Right lobe of liver (tissue), 6 donors: ENCODE measurements around the gene NPSR1. TPM values are rescaled to one million over a fixed set of nuclear protein-coding genes. Genes with fewer than 3 reads are reported as not detected.
"Not testable (repeated sequence)": the region's sequence is repeated elsewhere in the genome, so short reads cannot be mapped to it uniquely, and the experiment has no call there.

Experiments
- ATAC-seq, 4 donors: fragments of 200-7000 bp; cut with Tn5 transposase; one replicate each; pipeline ENCODE4 v1.9.1; 2020; ENCODE audit warnings: mild to moderate bottlenecking in 4 of 4, moderate library complexity in 4 of 4
- DNase-seq, 3 donors: peaks; one replicate each; pipeline ENCODE4 v3.0.0-alpha.2; 2020
- H3K27ac ChIP-seq, 3 donors: fragments of 200-600 bp; one replicate each; pipeline ENCODE4 v1.8.0; 2022
- H3K27me3 ChIP-seq, 2 donors: fragments of 200-600 bp; one replicate each; pipeline ENCODE4 v1.8.0; 2022
- H3K36me3 ChIP-seq, 4 donors: fragments of 200-600 bp; sonication (generic) in 1 of 4; one replicate each; pipeline versions ENCODE4 v1.5.1 to v1.8.0; 2017 to 2022; ENCODE audit warnings: control low read depth in 1 of 4
- H3K4me1 ChIP-seq, 4 donors: fragments of 200-600 bp; sonication (generic) in 1 of 4; one replicate each; pipeline versions ENCODE4 v1.5.1 to v1.8.0; 2017 to 2022; ENCODE audit warnings: control low read depth in 1 of 4
- H3K4me3 ChIP-seq, 3 donors: fragments of 200-600 bp; one replicate each; pipeline ENCODE4 v1.8.0; 2022
- H3K9me3 ChIP-seq, 4 donors: fragments of 200-600 bp; sonication (generic) in 1 of 4; one replicate each; pipeline versions ENCODE4 v1.5.1 to v1.8.0; 2017 to 2022; ENCODE audit warnings: control low read depth in 1 of 4
- CTCF ChIP-seq, 4 donors: fragments of 200-600 bp in 3 of 4; fragments of 450-650 bp in 1 of 4; IDR thresholded peaks; one replicate each; pipeline versions ENCODE4 v1.5.1 to v1.8.0; 2016 to 2022; ENCODE audit warnings: antibody characterized with exemption in 4 of 4, mild to moderate bottlenecking in 2 of 4
- POLR2A ChIP-seq: fragments of 450-650 bp; IDR thresholded peaks from one replicate; pipeline ENCODE4 v1.6.1; 2017; ENCODE audit warnings: antibody characterized with exemption, mild to moderate bottlenecking
- WGBS: methylation state at CpG from one replicate; pipeline ENCODE4 v1.1.6; 2018; ENCODE audit warnings: low coverage, low lambda C conversion rate; ENCODE audit not compliant: insufficient coverage; ENCODE audit errors: missing lambda C conversion rate; 5-methylcytosine and 5-hydroxymethylcytosine counted together
- intact Hi-C, 2 donors: fragments of 100-400 bp; cut with DNase I; formaldehyde crosslinking; loops; one replicate each; pipeline versions ENCODE4 v1.11.2 to v1.14.1; 2022
- long read RNA-seq: library from polyadenylated mRNA; unstranded; transcript quantifications from one replicate; pipeline ENCODE4 v2.0.0, GENCODE V29; 2019
- total RNA-seq, 6 experiments: library from RNA; depleted of rRNA in 2 of 6; stranded (reverse); fragments of >200 nt in 2 of 6; fragmentation: NEBNext Ultra II Directional in 3 of 6; extraction: Animal tissue kit (Norgen Biotek cat#: 25700) in 3 of 6; gene quantifications; one replicate each; pipeline versions ENCODE4 v1.1.0 to v1.2.4, GENCODE V29; 2016 to 2023
- donor health status: DM: no; HTN: yes; CAD: no.
- donor health status: DM: no; HTN: no; CAD: no.
- donor health status: DM: no; HTN: no; CAD: no.
- donor health status: DM: no; HTN: yes; CAD: no.
- donor health status: DM: no; HTN: yes; CAD: no.

Gene NPSR1
- not detected for total RNA-seq
- long read RNA-seq, result 0 reads

GRCh38 chr7:34657632-34658268, at the start of gene NPSR1:
TSS of gene NPSR1 (plus strand) at chr7:34658218. CDS start at chr7:34658413, 195 bp downstream.
- ATAC-seq (no peak), DNase-seq (no peak)
- TF ChIP-seq CTCF (IDR thresholded peaks at IDR 0.05), result no peak
- no peak for TF ChIP-seq POLR2A
- no peaks in the 10 kb centered on the region for H3K27me3 ChIP-seq
- H3K4me1 ChIP-seq, result no peaks in the 10 kb centered on the region
- H3K36me3 ChIP-seq, result no peaks in the 10 kb centered on the region
- H3K9me3 ChIP-seq, result no peaks in the 10 kb centered on the region
- no peak within 1 kb of the TSS for H3K27ac ChIP-seq
- WGBS, result 58% methylated on average over 8 of the region's 8 CpGs
- no peak within 1 kb of the TSS for H3K4me3 ChIP-seq
- intact Hi-C loops, result no loop called here

- DNase-seq (no peak), ATAC-seq (no peak)
- Histone ChIP-seq H3K4me3 (no peak overlapping the region), H3K36me3 (no peaks in the 10 kb centered on the region), H3K4me1 (no peaks in the 10 kb centered on the region), H3K27ac (no peak overlapping the region), H3K27me3 (no peaks in the 10 kb centered on the region), H3K9me3 (no peaks in the 10 kb centered on the region)
- WGBS, result 59% methylated on average over 2 of the region's 2 CpGs
- TF ChIP-seq POLR2A (no peak), CTCF (IDR thresholded peaks at IDR 0.05) (no peak)
- intact Hi-C loops, result no loop called here
These were observed 45.4 kb upstream of the NPSR1 start for GRCh38 chr7:34612661-34613060.

- TF ChIP-seq CTCF (IDR thresholded peaks at IDR 0.05), result no peak
- no peak for TF ChIP-seq POLR2A
- ATAC-seq, result no peak
- no peak overlapping the region for H3K4me3 ChIP-seq
- DNase-seq, result no peak
- H3K4me1 ChIP-seq, result no peaks in the 10 kb centered on the region
- no peak overlapping the region for H3K27ac ChIP-seq
- intact Hi-C loops, result no loop called here
- H3K27me3 ChIP-seq, result no peaks in the 10 kb centered on the region
- H3K36me3 ChIP-seq, result no peaks in the 10 kb centered on the region
- no peaks in the 10 kb centered on the region for H3K9me3 ChIP-seq
These were observed 37.6 kb upstream of the NPSR1 start for GRCh38 chr7:34620425-34620824.

- no peak for ATAC-seq
- no peak for DNase-seq
- Histone ChIP-seq H3K27ac (no peak overlapping the region), H3K36me3 (no peaks in the 10 kb centered on the region), H3K4me3 (no peak overlapping the region), H3K9me3 (no peaks in the 10 kb centered on the region), H3K4me1 (no peaks in the 10 kb centered on the region), H3K27me3 (no peaks in the 10 kb centered on the region)
- TF ChIP-seq CTCF (IDR thresholded peaks at IDR 0.05) (no peak), POLR2A (no peak)
- intact Hi-C loops, result no loop called here
- WGBS, result no CpG with 5 or more reads among the region's 2 CpGs
These were observed 35.8 kb upstream of the NPSR1 start for GRCh38 chr7:34622182-34622581.

GRCh38 chr7:34622771-34623250, 35.2 kb upstream of the NPSR1 start:
- no peak for ATAC-seq
- Histone ChIP-seq H3K4me1 (no peaks in the 10 kb centered on the region), H3K9me3 (no peaks in the 10 kb centered on the region), H3K27ac (no peak overlapping the region), H3K4me3 (no peak overlapping the region), H3K27me3 (no peaks in the 10 kb centered on the region), H3K36me3 (no peaks in the 10 kb centered on the region)
- intact Hi-C loops, result no loop called here
- no peak for TF ChIP-seq CTCF (IDR thresholded peaks at IDR 0.05)
- TF ChIP-seq POLR2A, result no peak
- DNase-seq, result no peak
- WGBS, result 56% methylated on average over 4 of the region's 4 CpGs

- H3K27me3 ChIP-seq, intact Hi-C loops, H3K36me3 ChIP-seq, H3K9me3 ChIP-seq, H3K4me3 ChIP-seq, H3K27ac ChIP-seq, H3K4me1 ChIP-seq, ATAC-seq, DNase-seq: not testable (repeated sequence)
- WGBS, result 57% methylated on average over 2 of the region's 4 CpGs
These were observed 29.4 kb upstream of the NPSR1 start for GRCh38 chr7:34628618-34629017.
